ENCODE results near the gene SERPINE1.
"Not testable (repeated sequence)": the region's sequence is repeated elsewhere in the genome, so short reads cannot be mapped to it uniquely, and the experiment has no call there.

SERPINE1 gene

GRCh38 chr7:101088069-101088425 lies 38.9 kb upstream of the SERPINE1 start:
- Histone ChIP-seq H3K9me2 (replicated peaks; ENCODE audit: insufficient read depth, low read length) (no peaks in the 10 kb centered on the region), H3K4me3 (ENCODE audit: insufficient read depth, low read length, poor library complexity, severe bottlenecking) (no peak overlapping the region), H3K79me2 (ENCODE audit: insufficient read depth, low read length) (peaks cover 16% of the 10 kb centered on the region), H3F3A (ENCODE audit: insufficient read depth) (no peaks in the 10 kb centered on the region), H3K9ac (ENCODE audit: low read length) (no peak overlapping the region), H4K20me1 (ENCODE audit: low read depth, low read length) (no peaks in the 10 kb centered on the region), H3K36me3 (ENCODE audit: low read length) (no peaks in the 10 kb centered on the region), H3K9me3 (ENCODE audit: insufficient read depth, low read length) (no peaks in the 10 kb centered on the region), H3K27me3 (ENCODE audit: low read length) (no peaks in the 10 kb centered on the region), H2AFZ (ENCODE audit: low read depth, low read length, severe bottlenecking) (no peak overlapping the region), H3K4me2 (ENCODE audit: low read depth, low read length, poor library complexity, severe bottlenecking) (no peak overlapping the region), H3K27ac (ENCODE audit: low read depth, low read length) (no peak overlapping the region)
- no peak for TF ChIP-seq CTCF (IDR thresholded peaks at IDR 0.05; ENCODE audit: insufficient read depth, low read length, poor library complexity, severe bottlenecking)
- TF ChIP-seq EZH2phosphoT487 (conservative IDR thresholded peaks at IDR 0.05; ENCODE audit: low read length), result no peak

GRCh38 chr7:101088858-101089529 lies 37.9 kb upstream of the SERPINE1 start:
- Histone ChIP-seq H3K4me3 (ENCODE audit: insufficient read depth, low read length, poor library complexity, severe bottlenecking) (no peak overlapping the region), H3K9ac (ENCODE audit: low read length) (no peak overlapping the region), H3K4me2 (ENCODE audit: low read depth, low read length, poor library complexity, severe bottlenecking) (no peak overlapping the region), H2AFZ (ENCODE audit: low read depth, low read length, severe bottlenecking) (no peak overlapping the region), H3K27ac (ENCODE audit: low read depth, low read length) (no peak overlapping the region), H3K36me3 (ENCODE audit: low read length) (no peaks in the 10 kb centered on the region), H4K20me1 (ENCODE audit: low read depth, low read length) (peaks cover 2% of the 10 kb centered on the region; the same call in 1 of the 2 replicates), H3K9me3 (ENCODE audit: insufficient read depth, low read length) (no peaks in the 10 kb centered on the region), H3K9me2 (replicated peaks; ENCODE audit: insufficient read depth, low read length) (no peaks in the 10 kb centered on the region), H3K27me3 (ENCODE audit: low read length) (no peaks in the 10 kb centered on the region), H3F3A (ENCODE audit: insufficient read depth) (peaks cover 4% of the 10 kb centered on the region; the same call in 1 of the 2 replicates), H3K79me2 (ENCODE audit: insufficient read depth, low read length) (peaks cover 16% of the 10 kb centered on the region)
- TF ChIP-seq CTCF (IDR thresholded peaks at IDR 0.05; ENCODE audit: insufficient read depth, low read length, poor library complexity, severe bottlenecking) (no peak), EZH2phosphoT487 (conservative IDR thresholded peaks at IDR 0.05; ENCODE audit: low read length) (no peak)

- Histone ChIP-seq H3K4me3 (ENCODE audit: insufficient read depth, low read length, poor library complexity, severe bottlenecking) (no peak overlapping the region), H3K4me2 (ENCODE audit: low read depth, low read length, poor library complexity, severe bottlenecking) (no peak overlapping the region), H4K20me1 (ENCODE audit: low read depth, low read length) (peaks cover 5% of the 10 kb centered on the region; the same call in 1 of the 2 replicates)
These were observed 37.0 kb upstream of the SERPINE1 start for GRCh38 chr7:101089876-101090275.

GRCh38 chr7:101092266-101092905 lies 34.5 kb upstream of the SERPINE1 start:
- H3F3A ChIP-seq (ENCODE audit: insufficient read depth); H3K36me3 ChIP-seq (ENCODE audit: low read length); H2AFZ ChIP-seq (ENCODE audit: low read depth, low read length, severe bottlenecking); H4K20me1 ChIP-seq (ENCODE audit: low read depth, low read length); H3K4me2 ChIP-seq (ENCODE audit: low read depth, low read length, poor library complexity, severe bottlenecking); H3K9me2 ChIP-seq (replicated peaks; ENCODE audit: insufficient read depth, low read length); H3K9me3 ChIP-seq (ENCODE audit: insufficient read depth, low read length); H3K27me3 ChIP-seq (ENCODE audit: low read length); H3K4me3 ChIP-seq (ENCODE audit: insufficient read depth, low read length, poor library complexity, severe bottlenecking); H3K27ac ChIP-seq (ENCODE audit: low read depth, low read length); H3K9ac ChIP-seq (ENCODE audit: low read length); H3K79me2 ChIP-seq (ENCODE audit: insufficient read depth, low read length): not testable (repeated sequence)

More at GRCh38 chr7:101089876-101090275, 37.0 kb upstream of the SERPINE1 start:
- H3K27me3 ChIP-seq (ENCODE audit: low read length), result no peaks in the 10 kb centered on the region
- H3K9me3 ChIP-seq (ENCODE audit: insufficient read depth, low read length), result no peaks in the 10 kb centered on the region
- no peak overlapping the region for H3K9ac ChIP-seq (ENCODE audit: low read length)
- no peak overlapping the region for H3K27ac ChIP-seq (ENCODE audit: low read depth, low read length)
- no peaks in the 10 kb centered on the region for H3K9me2 ChIP-seq (replicated peaks; ENCODE audit: insufficient read depth, low read length)
- peaks cover 6% of the 10 kb centered on the region; the same call in 1 of the 2 replicates for H3F3A ChIP-seq (ENCODE audit: insufficient read depth)
- no peak overlapping the region for H2AFZ ChIP-seq (ENCODE audit: low read depth, low read length, severe bottlenecking)
- no peaks in the 10 kb centered on the region for H3K36me3 ChIP-seq (ENCODE audit: low read length)
- no peak for TF ChIP-seq CTCF (IDR thresholded peaks at IDR 0.05; ENCODE audit: insufficient read depth, low read length, poor library complexity, severe bottlenecking)
- no peak for TF ChIP-seq EZH2phosphoT487 (conservative IDR thresholded peaks at IDR 0.05; ENCODE audit: low read length)
- H3K79me2 ChIP-seq (ENCODE audit: insufficient read depth, low read length), result peaks cover 16% of the 10 kb centered on the region

Measured in SU-DHL-6 (cell line).